ENCODE data around the gene CPNE2.

DNA sequence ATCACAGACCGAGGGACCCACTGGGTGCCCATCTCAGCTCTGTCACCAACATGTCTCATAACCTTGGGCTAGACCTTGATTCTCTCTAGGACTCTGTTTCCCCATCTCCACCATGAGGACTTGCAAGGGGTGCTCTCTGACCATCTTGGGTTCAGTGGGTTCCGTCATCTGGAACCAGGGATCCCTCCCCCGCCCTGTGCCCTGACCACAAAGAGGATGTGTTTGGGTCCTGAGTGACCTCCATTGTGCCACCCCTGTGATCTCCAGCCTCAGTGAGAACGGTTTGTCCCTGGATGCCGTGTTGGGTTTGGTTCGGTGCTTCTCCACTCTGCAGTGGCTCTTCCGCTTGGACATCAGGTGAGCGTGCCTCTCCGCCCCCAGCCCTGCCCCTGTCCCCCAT, 49.1 kb upstream of the CPNE2 start:
- TF ChIP-seq, protein P1, sequence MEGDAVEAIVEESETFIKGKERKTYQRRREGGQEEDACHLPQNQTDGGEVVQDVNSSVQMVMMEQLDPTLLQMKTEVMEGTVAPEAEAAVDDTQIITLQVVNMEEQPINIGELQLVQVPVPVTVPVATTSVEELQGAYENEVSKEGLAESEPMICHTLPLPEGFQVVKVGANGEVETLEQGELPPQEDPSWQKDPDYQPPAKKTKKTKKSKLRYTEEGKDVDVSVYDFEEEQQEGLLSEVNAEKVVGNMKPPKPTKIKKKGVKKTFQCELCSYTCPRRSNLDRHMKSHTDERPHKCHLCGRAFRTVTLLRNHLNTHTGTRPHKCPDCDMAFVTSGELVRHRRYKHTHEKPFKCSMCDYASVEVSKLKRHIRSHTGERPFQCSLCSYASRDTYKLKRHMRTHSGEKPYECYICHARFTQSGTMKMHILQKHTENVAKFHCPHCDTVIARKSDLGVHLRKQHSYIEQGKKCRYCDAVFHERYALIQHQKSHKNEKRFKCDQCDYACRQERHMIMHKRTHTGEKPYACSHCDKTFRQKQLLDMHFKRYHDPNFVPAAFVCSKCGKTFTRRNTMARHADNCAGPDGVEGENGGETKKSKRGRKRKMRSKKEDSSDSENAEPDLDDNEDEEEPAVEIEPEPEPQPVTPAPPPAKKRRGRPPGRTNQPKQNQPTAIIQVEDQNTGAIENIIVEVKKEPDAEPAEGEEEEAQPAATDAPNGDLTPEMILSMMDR (IDR thresholded peaks at IDR 0.05): no peak
- TF ChIP-seq POLR2A (IDR thresholded peaks at IDR 0.05): no peak

Measured in testis (tissue), 2 donors.